ENCODE data around the gene GRAP2. TPM values are rescaled to one million over a fixed set of nuclear protein-coding genes. Genes with fewer than 3 reads are reported as not detected.

Gene GRAP2
- total and polyA plus RNA-seq, 2 donors (not counting 1 experiment from before 2014, with no cell fraction given), result 13.5 to 26.4 TPM

- Histone ChIP-seq H3K4me2 (replicated peaks; ENCODE audit: low read depth, low read length, poor library complexity, severe bottlenecking) (no peak overlapping the region), H3K27me3 (replicated peaks in 1 of 4; ENCODE audit: control extremely low read depth in 1 of 4, control insufficient read depth in 3 of 4, insufficient read depth in 4 of 4, low read length in 3 of 4) (no peaks in the 10 kb centered on the region), H3K9ac (ENCODE audit: low read length) (no peak overlapping the region), H3K36me3 (replicated peaks in 1 of 2; ENCODE audit: control extremely low read depth in 1 of 2, control insufficient read depth in 1 of 2, extremely low read depth in 1 of 2, insufficient read depth in 2 of 2, low read length in 1 of 2) (peaks cover 0 to 61% of the 10 kb centered on the region in 2 experiments), H3K79me2 (ENCODE audit: control insufficient read depth, insufficient read depth, low read length) (no peaks in the 10 kb centered on the region), H3K4me3 (ENCODE audit: control extremely low read depth in 1 of 5, extremely low read depth in 1 of 5, insufficient read depth in 1 of 5, low read depth in 2 of 5, low read length in 4 of 5) (no peak overlapping the region), H3K4me1 (ENCODE audit: control insufficient read depth in 2 of 2, insufficient read depth in 2 of 2, low read length in 2 of 2) (no peaks in the 10 kb centered on the region), H2AFZ (ENCODE audit: insufficient read depth, low read depth, low read length, poor library complexity, severe bottlenecking) (no peak overlapping the region), H3K27ac (ENCODE audit: low read length in 2 of 2) (no peak overlapping the region), H4K20me1 (ENCODE audit: control insufficient read depth, insufficient read depth, low read length, poor library complexity, severe bottlenecking) (no peaks in the 10 kb centered on the region), H3K9me3 (ENCODE audit: control extremely low read depth in 1 of 3, control insufficient read depth in 2 of 3, insufficient read depth in 1 of 3, low read length in 2 of 3) (no peaks in the 10 kb centered on the region)
- Mint-ChIP-seq H3K4me3 (no peak overlapping the region), H3K4me1 (no peaks in the 10 kb centered on the region), H3K27me3 (peaks cover 5% of the 10 kb centered on the region), H3K9me3 (ENCODE audit: insufficient read depth) (no peaks in the 10 kb centered on the region), H3K27ac (no peak overlapping the region)
- POLR2A ChIA-PET, result no interaction called here
- intact Hi-C loops (cut with micrococcal nuclease), result no loop called here
- CTCF ChIA-PET, result no interaction called here
- no peak for DNase-seq
- no peak for ATAC-seq (ENCODE audit: low read depth)
- TF ChIP-seq CTCF (IDR thresholded peaks at IDR 0.05) (no peak), EZH2 (IDR thresholded peaks at IDR 0.05; ENCODE audit: borderline replicate concordance, insufficient read depth, low read depth, low read length, poor library complexity, severe bottlenecking) (no peak)
- 87% methylated on average over 14 of the region's 20 CpGs for WGBS (ENCODE audit: insufficient coverage)
These were observed 67.4 kb downstream of the GRAP2 start for GRCh38 chr22:39967996-39968972.

GRCh38 chr22:39970742-39971141, 69.9 kb downstream of the GRAP2 start:
- H4K20me1 ChIP-seq (ENCODE audit: control insufficient read depth, insufficient read depth, low read length, poor library complexity, severe bottlenecking), result no peaks in the 10 kb centered on the region
- no peak overlapping the region for H3K9ac ChIP-seq (ENCODE audit: low read length)
- H3K36me3 ChIP-seq (replicated peaks in 1 of 2; ENCODE audit: control extremely low read depth in 1 of 2, control insufficient read depth in 1 of 2, extremely low read depth in 1 of 2, insufficient read depth in 2 of 2, low read length in 1 of 2), result peaks cover 0 to 58% of the 10 kb centered on the region in 2 experiments
- TF ChIP-seq EZH2 (IDR thresholded peaks at IDR 0.05; ENCODE audit: borderline replicate concordance, insufficient read depth, low read depth, low read length, poor library complexity, severe bottlenecking) (no peak), CTCF (IDR thresholded peaks at IDR 0.05) (no peak)
- ChIA-PET CTCF (interaction anchor here (0.9 kb wide), 1 partner anchor 414 kb away, joined by 3 read pairs; no protein-coding TSS in a partner anchor), POLR2A (no interaction called here)
- Mint-ChIP-seq H3K4me3 (no peak overlapping the region), H3K27me3 (peaks cover 4% of the 10 kb centered on the region), H3K27ac (no peak overlapping the region), H3K4me1 (no peaks in the 10 kb centered on the region), H3K9me3 (ENCODE audit: insufficient read depth) (no peaks in the 10 kb centered on the region)
- H2AFZ ChIP-seq (ENCODE audit: insufficient read depth, low read depth, low read length, poor library complexity, severe bottlenecking), result no peak overlapping the region
- no peak overlapping the region for H3K4me3 ChIP-seq (ENCODE audit: control extremely low read depth in 1 of 5, extremely low read depth in 1 of 5, insufficient read depth in 1 of 5, low read depth in 2 of 5, low read length in 4 of 5)
- WGBS (ENCODE audit: insufficient coverage), result 96% methylated on average over 10 of the region's 10 CpGs
- no peak overlapping the region for H3K27ac ChIP-seq (ENCODE audit: low read length in 2 of 2)
- H3K79me2 ChIP-seq (ENCODE audit: control insufficient read depth, insufficient read depth, low read length), result no peaks in the 10 kb centered on the region
- H3K9me3 ChIP-seq (ENCODE audit: control extremely low read depth in 1 of 3, control insufficient read depth in 2 of 3, insufficient read depth in 1 of 3, low read length in 2 of 3), result no peaks in the 10 kb centered on the region
- no peaks in the 10 kb centered on the region for H3K4me1 ChIP-seq (ENCODE audit: control insufficient read depth in 2 of 2, insufficient read depth in 2 of 2, low read length in 2 of 2)
- DNase-seq (no peak), ATAC-seq (ENCODE audit: low read depth) (no peak)
- intact Hi-C loops (cut with micrococcal nuclease), result no loop called here
- H3K27me3 ChIP-seq (replicated peaks in 1 of 4; ENCODE audit: control extremely low read depth in 1 of 4, control insufficient read depth in 3 of 4, insufficient read depth in 4 of 4, low read length in 3 of 4), result no peaks in the 10 kb centered on the region
- no peak overlapping the region for H3K4me2 ChIP-seq (replicated peaks; ENCODE audit: low read depth, low read length, poor library complexity, severe bottlenecking)
